Cardiac septum (tissue), 1 donor: ENCODE measurements around the gene HMGXB4. TPM values are rescaled to one million over a fixed set of nuclear protein-coding genes. Genes with fewer than 3 reads are reported as not detected.

Experiments used
- DNase-seq: peaks from one replicate; pipeline ENCODE4 v3.0.0-alpha.2; 2020; ENCODE audit warnings: low spot score
- intact Hi-C: fragments of 100-400 bp; cut with DNase I; formaldehyde crosslinking; loops from one replicate; pipeline ENCODE4 v1.14.0; 2022
- total RNA-seq: library from RNA; stranded (reverse); fragmentation: NEBNext Ultra II Directional; extraction: Animal tissue kit (Norgen Biotek cat#: 25700); gene quantifications from one replicate; pipeline ENCODE4 v1.2.1, GENCODE V29; 2021
- donor health status: DM: no; HTN: no; CAD: no.

HMGXB4 gene
- total RNA-seq, 1 donor from 2014 or later = 10.7 TPM

DNA sequence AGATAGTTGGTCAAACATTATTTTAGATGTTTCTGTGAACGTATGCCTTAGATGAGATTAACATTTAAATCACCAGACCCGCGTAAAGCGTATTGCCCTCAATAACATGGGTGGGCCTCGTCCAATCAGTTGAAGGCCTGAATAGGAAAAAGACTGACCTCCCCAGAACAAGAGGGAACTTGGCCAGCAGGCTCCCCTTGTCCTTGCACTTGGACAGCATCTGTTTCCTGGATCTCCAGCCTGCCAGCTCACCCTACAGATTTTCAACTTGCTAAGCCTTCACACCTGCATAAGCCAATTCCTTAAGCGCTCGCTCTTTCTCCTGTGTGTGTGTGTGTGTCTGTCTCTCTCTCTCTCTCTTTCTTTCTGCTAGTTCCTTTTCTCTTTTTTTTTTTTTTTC, 50.6 kb downstream of the HMGXB4 start:
- intact Hi-C loops = no loop called here
- DNase-seq = no peak

DNA sequence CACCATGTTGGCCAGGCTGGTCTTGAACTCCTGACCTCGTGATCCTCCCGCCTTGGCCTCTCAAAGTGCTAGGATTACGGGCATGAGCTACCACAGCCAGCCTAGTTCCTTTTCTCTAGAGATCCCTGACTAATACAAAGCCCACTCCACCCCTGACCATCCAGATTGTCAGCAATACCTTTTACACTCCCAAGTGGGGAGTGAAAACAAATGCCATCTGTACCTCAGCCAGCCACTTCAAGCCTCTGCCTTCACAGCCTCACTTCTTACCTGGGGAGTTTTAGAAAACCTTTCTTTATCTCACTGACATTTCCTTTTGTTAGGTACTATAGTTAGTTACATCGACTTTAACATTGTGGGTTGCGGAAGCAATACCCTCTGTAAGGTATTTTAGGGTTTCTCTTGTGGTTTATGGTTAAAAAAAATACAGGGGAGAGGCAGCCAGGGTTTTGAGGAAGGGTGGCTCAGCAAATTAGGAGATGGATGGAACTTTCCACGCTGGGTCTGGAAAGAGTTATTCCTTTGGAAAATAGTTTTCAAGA, 51.3 kb downstream of the HMGXB4 start:
- intact Hi-C loops = no loop called here
- no peak for DNase-seq

DNA sequence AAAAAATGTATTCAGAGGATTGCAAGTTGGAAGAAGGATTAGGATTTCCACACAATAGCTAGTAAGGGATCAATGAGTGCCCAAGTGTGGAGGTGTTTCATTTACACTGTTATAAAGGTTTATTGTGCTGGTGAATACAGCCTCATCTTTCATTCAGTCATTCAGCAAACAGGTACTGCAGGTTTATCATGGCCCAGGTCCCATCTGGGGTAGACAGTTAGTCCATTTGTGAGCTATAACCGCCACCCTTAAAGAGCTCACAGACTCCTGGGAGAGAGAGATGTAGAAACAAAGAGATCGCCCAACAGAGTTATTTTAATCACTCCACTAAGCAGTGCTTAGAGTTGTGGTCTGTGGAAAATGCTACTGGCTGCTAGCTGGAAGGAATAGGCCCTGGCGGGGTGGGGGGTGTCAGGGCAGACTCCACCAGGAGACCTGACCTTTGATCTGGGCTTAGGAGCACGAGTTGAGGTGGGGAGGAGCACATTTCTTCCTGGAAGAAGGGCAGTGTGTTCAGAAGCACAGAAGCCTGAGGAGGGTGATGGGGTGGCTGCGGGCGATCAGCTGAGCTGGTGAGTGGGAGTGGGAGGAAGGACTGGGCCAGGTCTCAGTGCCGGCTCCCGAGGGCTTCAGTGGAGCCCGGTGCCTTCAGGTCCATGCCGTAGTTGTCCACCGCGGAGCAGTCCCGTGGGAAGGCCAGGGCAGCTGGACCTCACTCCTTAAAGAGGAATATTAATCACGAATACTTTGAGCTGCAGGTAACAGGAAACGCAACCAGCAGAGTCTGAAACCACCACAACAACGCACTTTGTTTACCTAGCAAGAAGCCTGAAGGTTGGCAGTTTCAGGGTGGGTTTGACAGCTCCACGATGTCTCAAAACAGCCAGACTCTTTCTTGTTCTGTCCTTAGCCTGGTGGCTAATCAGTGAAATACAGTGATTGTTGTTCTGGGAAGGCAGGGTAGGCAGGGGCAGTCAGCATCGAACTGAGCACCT, 53.6 kb downstream of the HMGXB4 start:
- intact Hi-C loops = no loop called here
- DNase-seq = no peak

GRCh38 chr22:35311551-35311999, 54.3 kb downstream of the HMGXB4 start:
- no peak for DNase-seq
- intact Hi-C loops = no loop called here

GRCh38 chr22:35312198-35313059, 55.1 kb downstream of the HMGXB4 start:
- intact Hi-C loops = no loop called here
- no peak for DNase-seq

DNA sequence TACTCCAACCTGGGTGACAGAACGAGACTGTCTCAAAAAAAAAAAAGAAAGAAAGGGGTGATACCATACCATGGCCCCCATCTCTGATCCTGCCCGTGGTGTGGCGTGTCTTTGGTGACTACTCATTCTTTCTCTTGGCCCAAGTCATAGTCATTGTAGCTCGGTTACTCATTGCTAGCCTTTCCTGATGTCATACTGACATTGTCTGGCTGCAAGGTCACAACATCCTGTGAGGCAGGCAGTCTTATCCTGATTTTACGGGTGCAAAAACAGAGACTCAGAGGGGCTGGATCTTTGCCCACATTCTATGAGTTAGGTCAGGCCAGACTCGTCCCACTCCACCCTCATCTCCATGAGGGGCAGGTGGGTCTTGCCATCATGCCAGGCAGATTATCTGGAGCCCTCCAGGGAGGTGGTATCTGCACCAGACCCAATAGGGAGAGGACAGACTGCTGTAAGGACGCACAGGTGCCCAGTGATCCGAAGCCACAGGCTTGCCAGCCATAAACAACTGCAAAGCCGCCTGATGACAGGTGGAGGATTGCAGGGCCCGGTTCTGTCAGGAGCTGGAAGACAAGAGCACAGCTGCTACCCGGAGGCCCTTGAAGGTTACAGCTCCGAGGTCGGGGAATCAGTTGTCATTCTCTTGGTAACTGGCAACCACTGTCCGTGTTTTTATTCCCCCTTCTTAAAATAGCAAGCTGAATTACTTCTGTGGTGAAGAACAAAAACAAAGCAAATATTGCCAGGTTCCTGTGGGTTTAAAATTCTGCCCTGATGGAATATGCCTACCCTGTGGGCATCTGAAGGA, 56.2 kb downstream of the HMGXB4 start:
- DNase-seq = peak; percentile 79
- intact Hi-C loops = no loop called here

- intact Hi-C loops = no loop called here
- peak; percentile 78 for DNase-seq
Measured at GRCh38 chr22:35314161-35314942, 57.1 kb downstream of the HMGXB4 start.

DNA sequence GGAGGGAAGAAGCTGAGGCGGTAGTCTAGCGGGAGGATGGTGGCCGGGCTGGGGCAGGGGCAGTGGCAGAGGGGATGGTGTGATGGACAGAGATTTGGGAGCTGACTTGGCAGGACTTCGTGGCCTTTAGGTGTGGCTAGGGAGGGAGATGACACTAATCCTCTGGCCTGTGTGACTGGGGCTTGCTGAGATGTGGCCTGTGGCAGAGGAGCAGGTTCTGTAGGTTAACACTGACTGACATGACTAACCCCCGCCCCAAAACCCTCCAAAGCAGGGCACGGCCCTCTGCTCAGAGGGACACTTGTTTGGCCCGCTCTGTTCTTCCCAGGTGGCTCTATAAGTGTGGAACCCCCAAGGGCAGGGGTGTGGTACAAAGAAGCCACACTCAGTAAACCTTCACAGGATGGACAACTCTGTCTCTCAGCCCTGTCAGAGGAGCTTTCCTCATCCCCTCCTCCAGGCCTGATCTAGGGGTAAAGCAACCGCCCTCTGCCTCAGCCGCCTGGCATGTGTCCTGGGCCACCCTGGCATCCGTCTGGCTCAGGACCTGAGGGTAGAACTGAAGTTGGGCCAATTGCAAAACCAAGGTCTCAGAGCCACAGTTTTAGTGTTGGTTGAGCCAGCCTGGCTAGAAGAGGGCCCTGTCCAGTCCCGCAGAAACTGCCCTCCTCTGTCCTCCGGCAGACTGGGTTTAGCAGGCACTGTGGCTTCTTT, 58.0 kb downstream of the HMGXB4 start:
- intact Hi-C loops = no loop called here
- peak; percentile 75 for DNase-seq

- intact Hi-C loops = no loop called here
- DNase-seq = peak; percentile 85
Measured at GRCh38 chr22:35315855-35316745, 58.8 kb downstream of the HMGXB4 start.

- intact Hi-C loops = no loop called here
Measured at GRCh38 chr22:35316751-35317150, 59.5 kb downstream of the HMGXB4 start.

GRCh38 chr22:35317680-35318290, 60.5 kb downstream of the HMGXB4 start:
- peak; percentile 49 for DNase-seq
- intact Hi-C loops = no loop called here

More at GRCh38 chr22:35316751-35317150, 59.5 kb downstream of the HMGXB4 start:
- peak; percentile 20 for DNase-seq

DNA sequence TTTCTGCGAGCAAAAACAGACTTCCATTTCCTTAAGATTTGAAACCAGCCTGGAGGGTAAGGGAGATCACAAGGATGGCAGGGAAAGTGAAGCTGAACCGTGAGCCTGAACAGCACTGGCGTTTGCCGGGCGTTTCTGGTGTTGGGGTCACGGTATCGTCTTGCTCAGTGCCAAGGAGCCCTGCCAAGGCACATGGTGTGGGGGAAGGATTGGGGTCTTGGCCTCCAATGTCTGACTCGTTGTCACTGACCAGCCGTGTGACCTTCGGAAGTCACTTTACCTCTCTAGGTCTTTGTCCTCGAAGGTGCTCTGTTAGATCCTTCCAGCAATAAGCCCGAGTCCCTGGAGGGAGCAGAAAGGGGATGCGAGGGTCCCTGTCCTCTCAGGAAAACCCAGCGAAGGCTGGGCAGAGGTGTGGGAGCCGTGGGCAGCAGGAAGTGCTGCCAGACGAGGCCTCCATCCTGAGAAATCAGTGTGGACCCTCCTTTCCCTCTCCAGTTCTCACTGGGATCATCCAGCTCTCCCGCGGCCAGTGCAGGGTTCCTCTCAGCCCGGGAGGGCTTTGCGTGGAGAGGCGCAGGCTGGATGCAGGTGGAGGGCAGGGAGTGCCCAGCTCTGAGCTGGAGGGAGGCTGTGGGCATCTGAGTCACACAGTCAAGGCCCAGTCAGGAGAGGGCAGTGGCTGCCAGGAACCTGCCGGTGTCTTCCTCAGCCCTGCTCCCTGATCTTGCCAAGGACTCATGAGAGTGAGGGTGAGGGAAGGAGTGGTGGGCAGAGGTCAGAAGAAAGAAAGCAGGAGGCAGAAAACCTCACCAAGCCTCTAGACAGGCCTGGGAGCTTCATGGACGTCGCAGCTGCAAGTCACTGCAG, 61.3 kb downstream of the HMGXB4 start:
- peak; percentile 33 for DNase-seq
- intact Hi-C loops = no loop called here

- peak; percentile 66 for DNase-seq
- intact Hi-C loops = no loop called here
Measured at GRCh38 chr22:35319244-35319985, 62.1 kb downstream of the HMGXB4 start.

DNA sequence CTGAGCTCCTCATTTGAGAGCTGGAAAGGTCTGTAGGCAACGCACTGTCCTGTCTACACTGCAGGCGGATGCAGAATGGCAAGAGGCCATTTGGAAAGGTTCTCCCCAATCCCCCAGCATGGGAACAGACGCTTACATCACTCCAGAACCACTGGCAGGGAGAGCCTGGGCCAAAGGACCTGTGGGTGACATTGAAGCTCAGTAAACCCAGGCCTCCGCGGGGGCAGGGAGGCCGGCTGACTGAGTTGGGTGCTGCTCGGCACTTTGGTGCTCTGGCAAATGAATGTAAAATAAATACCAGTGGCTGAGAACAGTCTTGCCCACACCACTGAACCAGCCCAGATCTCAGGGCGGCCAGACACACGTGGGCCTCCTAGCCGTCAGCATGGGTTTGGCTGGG, 64.8 kb downstream of the HMGXB4 start:
- no peak for DNase-seq
- intact Hi-C loops = no loop called here

DNA sequence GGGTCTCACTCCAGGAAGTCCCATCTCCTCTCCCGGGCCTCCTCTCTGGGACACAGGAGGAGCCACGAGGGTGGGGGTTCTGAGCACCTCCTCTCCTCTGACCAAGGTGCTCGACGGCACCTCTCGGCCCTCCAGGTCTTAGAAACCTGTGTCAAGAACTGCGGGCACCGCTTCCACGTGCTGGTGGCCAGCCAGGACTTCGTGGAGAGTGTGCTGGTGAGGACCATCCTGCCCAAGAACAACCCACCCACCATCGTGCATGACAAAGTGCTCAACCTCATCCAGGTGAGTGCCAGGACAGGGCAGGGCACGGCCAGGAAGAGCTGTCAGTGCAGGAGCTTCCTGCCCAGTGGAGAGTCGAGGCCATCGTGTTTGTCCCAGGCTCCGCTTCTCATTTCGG, 65.6 kb downstream of the HMGXB4 start:
- no peak for DNase-seq

More for the DNA sequence above, 65.6 kb downstream of the HMGXB4 start:
- intact Hi-C loops = no loop called here
